ENCODE measurements around the gene SPACA9. TPM values are rescaled to one million over a fixed set of nuclear protein-coding genes. Genes with fewer than 3 reads are reported as not detected.

SPACA9 gene
- total and polyA plus RNA-seq, 12 donors, result 3.9 to 16.6 (median 10.2) TPM

DNA sequence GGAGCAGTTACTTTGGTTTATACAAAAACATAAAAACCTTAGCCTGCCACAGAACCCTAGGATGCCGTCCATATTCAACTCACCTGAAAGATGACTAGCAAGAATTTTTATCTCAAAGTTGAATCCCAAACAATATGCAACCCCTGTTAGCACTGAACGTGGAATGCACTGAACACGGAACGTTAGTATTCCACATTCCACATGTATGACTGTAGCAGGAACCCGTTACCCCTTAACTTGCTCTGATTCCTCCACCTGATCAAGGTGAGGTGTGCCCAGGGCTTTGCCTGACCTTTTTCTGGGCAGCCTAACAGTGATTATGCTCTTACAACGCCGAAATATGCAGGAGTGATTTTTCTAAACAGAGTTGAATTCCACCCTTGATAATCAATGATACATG lies 44.4 kb upstream of the SPACA9 start:
- intact Hi-C loops (cut with DNase I), result no loop called here
- Histone ChIP-seq H3K4me3 (no peak overlapping the region), H3K36me3 (replicated peaks in 1 of 2) (no peaks in the 10 kb centered on the region), H3K27me3 (no peaks in the 10 kb centered on the region), H3K9me3 (replicated peaks in 1 of 3) (no peaks in the 10 kb centered on the region), H3K4me1 (replicated peaks in 1 of 2) (no peaks in the 10 kb centered on the region), H3K27ac (no peak overlapping the region)
- DNase-seq, result no peak
- TF ChIP-seq, protein P1, sequence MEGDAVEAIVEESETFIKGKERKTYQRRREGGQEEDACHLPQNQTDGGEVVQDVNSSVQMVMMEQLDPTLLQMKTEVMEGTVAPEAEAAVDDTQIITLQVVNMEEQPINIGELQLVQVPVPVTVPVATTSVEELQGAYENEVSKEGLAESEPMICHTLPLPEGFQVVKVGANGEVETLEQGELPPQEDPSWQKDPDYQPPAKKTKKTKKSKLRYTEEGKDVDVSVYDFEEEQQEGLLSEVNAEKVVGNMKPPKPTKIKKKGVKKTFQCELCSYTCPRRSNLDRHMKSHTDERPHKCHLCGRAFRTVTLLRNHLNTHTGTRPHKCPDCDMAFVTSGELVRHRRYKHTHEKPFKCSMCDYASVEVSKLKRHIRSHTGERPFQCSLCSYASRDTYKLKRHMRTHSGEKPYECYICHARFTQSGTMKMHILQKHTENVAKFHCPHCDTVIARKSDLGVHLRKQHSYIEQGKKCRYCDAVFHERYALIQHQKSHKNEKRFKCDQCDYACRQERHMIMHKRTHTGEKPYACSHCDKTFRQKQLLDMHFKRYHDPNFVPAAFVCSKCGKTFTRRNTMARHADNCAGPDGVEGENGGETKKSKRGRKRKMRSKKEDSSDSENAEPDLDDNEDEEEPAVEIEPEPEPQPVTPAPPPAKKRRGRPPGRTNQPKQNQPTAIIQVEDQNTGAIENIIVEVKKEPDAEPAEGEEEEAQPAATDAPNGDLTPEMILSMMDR (IDR thresholded peaks at IDR 0.05), result no peak
- TF ChIP-seq POLR2A (IDR thresholded peaks at IDR 0.05), result no peak
- 86 to 90% (median 89%) methylated on average over 7 of the region's 7 CpGs for WGBS, 4 donors

DNA sequence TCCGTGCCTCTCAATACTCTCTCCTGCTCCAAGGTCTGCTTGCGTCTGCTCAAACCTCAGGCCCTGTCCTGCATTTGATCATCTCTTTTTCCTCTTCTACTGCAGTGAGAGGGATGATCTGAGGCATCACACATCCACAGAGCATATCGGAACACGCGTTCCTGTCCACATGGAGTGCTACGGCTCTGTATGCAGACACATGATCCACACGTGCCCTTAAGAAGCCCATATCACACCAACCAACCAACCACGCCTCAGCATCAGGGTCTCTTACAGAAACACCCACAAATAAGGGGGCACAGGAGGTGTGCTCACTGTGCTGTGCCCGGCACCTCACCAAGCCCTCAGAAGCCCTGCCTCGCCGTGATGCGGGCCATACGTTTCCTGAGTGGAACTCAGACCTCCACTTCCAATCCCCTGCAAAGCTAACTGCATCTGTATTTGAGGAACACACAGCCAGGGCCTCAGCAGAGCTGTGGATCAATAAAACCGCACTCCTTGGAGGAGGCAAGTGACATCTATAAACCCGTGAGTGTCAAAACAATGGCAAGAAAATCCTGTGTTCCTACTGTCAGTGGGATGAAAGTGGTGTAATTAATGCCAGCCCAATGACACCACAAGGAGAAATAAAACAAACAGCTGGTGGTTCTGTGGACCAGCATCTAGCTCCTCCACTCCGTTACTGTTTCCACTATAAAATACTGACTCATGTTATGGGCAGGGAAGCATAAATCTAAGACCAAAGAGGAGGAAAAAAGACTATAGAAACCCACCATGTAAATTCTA lies 41.0 kb upstream of the SPACA9 start:
- Histone ChIP-seq H3K4me1 (replicated peaks in 1 of 2) (no peaks in the 10 kb centered on the region), H3K36me3 (replicated peaks in 1 of 2) (no peaks in the 10 kb centered on the region), H3K27ac (no peak overlapping the region), H3K4me3 (no peak overlapping the region), H3K9me3 (replicated peaks in 1 of 3) (no peaks in the 10 kb centered on the region), H3K27me3 (no peaks in the 10 kb centered on the region)
- WGBS, 4 donors, result 81 to 91% (median 85%) methylated on average over 15 to 16 of the region's 16 CpGs
- no peak for DNase-seq
- no peak for TF ChIP-seq POLR2A (IDR thresholded peaks at IDR 0.05)
- TF ChIP-seq, protein P1 (IDR thresholded peaks at IDR 0.05), result no peak
- intact Hi-C loops (cut with DNase I), result no loop called here

DNA sequence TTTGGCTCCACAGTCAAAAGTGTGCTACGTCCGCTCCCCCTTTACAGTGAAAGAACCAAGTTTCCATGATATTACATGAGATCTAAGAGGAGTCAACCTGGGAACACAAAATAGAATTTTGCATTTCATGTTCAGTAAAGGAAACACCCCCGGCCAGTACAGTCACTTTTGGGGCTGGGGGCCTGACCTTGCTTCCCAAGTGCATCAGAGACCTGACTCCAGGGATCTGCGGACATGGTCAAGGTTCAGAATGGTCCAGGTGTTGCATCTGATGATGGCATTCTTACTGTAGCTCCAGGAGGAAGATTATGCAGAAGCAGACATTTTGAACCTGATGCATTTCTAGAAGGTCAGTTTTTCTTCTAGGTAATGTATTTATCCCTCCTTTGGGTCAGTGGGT lies 40.4 kb upstream of the SPACA9 start:
- WGBS, 4 donors, result 86 to 92% (median 91%) methylated on average over 4 of the region's 4 CpGs
- Histone ChIP-seq H3K36me3 (replicated peaks in 1 of 2) (no peaks in the 10 kb centered on the region), H3K27ac (no peak overlapping the region), H3K27me3 (no peaks in the 10 kb centered on the region), H3K9me3 (replicated peaks in 1 of 3) (no peaks in the 10 kb centered on the region), H3K4me1 (replicated peaks in 1 of 2) (no peaks in the 10 kb centered on the region), H3K4me3 (no peak overlapping the region)
- no peak for DNase-seq
- intact Hi-C loops (cut with DNase I), result no loop called here
- TF ChIP-seq, protein P1 (IDR thresholded peaks at IDR 0.05), result no peak
- TF ChIP-seq POLR2A (IDR thresholded peaks at IDR 0.05), result no peak

DNA sequence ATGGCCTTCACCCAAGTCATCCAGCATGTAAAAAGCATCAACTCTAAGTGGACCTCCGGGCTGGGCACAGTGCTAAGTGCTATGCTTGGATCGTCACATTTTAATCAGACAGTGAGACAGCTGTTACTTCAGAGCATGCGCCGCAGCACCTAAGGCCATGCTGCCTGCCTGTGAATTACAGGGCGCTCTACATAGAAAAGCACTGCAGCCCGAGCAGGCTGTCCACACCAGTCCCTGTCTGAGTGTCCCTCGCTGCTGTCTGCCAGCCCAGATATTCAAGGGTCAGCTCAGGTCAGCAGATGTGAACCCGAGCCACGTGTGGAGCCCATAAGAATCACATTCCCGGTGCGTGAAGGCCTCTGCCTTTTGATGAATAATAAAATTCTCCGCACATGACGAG lies 37.7 kb upstream of the SPACA9 start:
- H3K27me3 ChIP-seq, result no peaks in the 10 kb centered on the region
- H3K4me1 ChIP-seq (replicated peaks in 1 of 2), result no peaks in the 10 kb centered on the region
- no peak overlapping the region for H3K27ac ChIP-seq
- H3K9me3 ChIP-seq (replicated peaks in 1 of 3), result no peaks in the 10 kb centered on the region
- intact Hi-C loops (cut with DNase I), result no loop called here
- peak in 1 of 7 donors; percentile 69 for DNase-seq
- no peaks in the 10 kb centered on the region for H3K36me3 ChIP-seq (replicated peaks in 1 of 2)
- no peak overlapping the region for H3K4me3 ChIP-seq
- no peak for TF ChIP-seq POLR2A (IDR thresholded peaks at IDR 0.05)
- WGBS, 4 donors, result 81 to 91% (median 84%) methylated on average over 7 to 13 of the region's 13 CpGs

Measured in adrenal gland (tissue), 12 donors.